Neural cell (in vitro differentiated cells): ENCODE data around the gene MOGAT1. TPM values are rescaled to one million over a fixed set of nuclear protein-coding genes. Genes with fewer than 3 reads are reported as not detected.

Experiments
- H2AFZ ChIP-seq: fragments of 200-600, 300-800 bp; sonication (generic), shearing (Covaris generic); 2 replicates; pipeline ENCODE4 v1.6.0; 2014; ENCODE audit warnings: low read depth, mild to moderate bottlenecking, antibody characterized with exemption, low read length, moderate library complexity
- H3F3A ChIP-seq: fragments of 200-600 bp; shearing (Covaris generic); 2 replicates; pipeline ENCODE4 v1.6.1; 2016; ENCODE audit warnings: mild to moderate bottlenecking, moderate library complexity, mixed read lengths, antibody characterized with exemption, low read length; ENCODE audit not compliant: insufficient read depth, poor library complexity, severe bottlenecking
- H3K27ac ChIP-seq: fragments of 200-600, 300-800 bp; sonication (generic), shearing (Covaris generic); 2 replicates; pipeline ENCODE4 v1.5.1; 2014; ENCODE audit warnings: mild to moderate bottlenecking, low read length, moderate library complexity
- H3K27me3 ChIP-seq: fragments of 300-800, 200-600 bp; sonication (generic), shearing (Covaris generic); 2 replicates; pipeline ENCODE4 v1.6.0; 2014; ENCODE audit warnings: mild to moderate bottlenecking, low read depth, low read length, moderate library complexity; ENCODE audit not compliant: insufficient read depth
- H3K36me3 ChIP-seq: fragments of 300-800, 200-600 bp; sonication (generic), shearing (Covaris generic); 2 replicates; pipeline ENCODE4 v1.5.1; 2014; ENCODE audit warnings: mild to moderate bottlenecking, antibody characterized with exemption, low read length, moderate library complexity; ENCODE audit not compliant: insufficient read depth
- H3K4me2 ChIP-seq: fragments of 300-800, 200-600 bp; sonication (generic), shearing (Covaris generic); 2 replicates; pipeline ENCODE4 v1.6.0; 2014; ENCODE audit warnings: mild to moderate bottlenecking, low read length
- H3K4me3 ChIP-seq: fragments of 300-800, 200-600 bp; sonication (generic), shearing (Covaris generic); 2 replicates; pipeline ENCODE4 v1.5.1; 2014; ENCODE audit warnings: mild to moderate bottlenecking, low read length, moderate library complexity
- H3K79me2 ChIP-seq: fragments of 200-600 bp; shearing (Covaris generic); replicated peaks from 2 replicates; pipeline ENCODE4 v1.6.0; 2014; ENCODE audit warnings: mild to moderate bottlenecking, low read length, moderate library complexity; ENCODE audit not compliant: insufficient read depth
- H3K9ac ChIP-seq: fragments of 300-800, 200-600 bp; sonication (generic), shearing (Covaris generic); 2 replicates; pipeline ENCODE4 v1.6.1; 2016; ENCODE audit warnings: mild to moderate bottlenecking, low read length, mixed read lengths
- H3K9me2 ChIP-seq: fragments of 200-600 bp; shearing (Covaris generic); 2 replicates; pipeline ENCODE4 v1.6.1; 2016; ENCODE audit warnings: mild to moderate bottlenecking, low read length, mixed read lengths; ENCODE audit not compliant: insufficient read depth
- H3K9me3 ChIP-seq: fragments of 200-600, 300-800 bp; sonication (generic), shearing (Covaris generic); 2 replicates; pipeline ENCODE4 v1.6.1; 2016; ENCODE audit warnings: mild to moderate bottlenecking, mixed run types, low read length, moderate library complexity, mixed read lengths
- H4K20me1 ChIP-seq: fragments of 200-600 bp; shearing (Covaris generic); 2 replicates; pipeline ENCODE4 v1.6.1; 2016; ENCODE audit warnings: mild to moderate bottlenecking, mixed run types; ENCODE audit not compliant: insufficient read depth
- EP300 ChIP-seq: fragments of 450-650 bp; conservative IDR thresholded peaks from 2 replicates; pipeline ENCODE4 v1.6.1; 2014; ENCODE audit warnings: antibody characterized with exemption, mild to moderate bottlenecking, moderate library complexity; ENCODE audit not compliant: poor library complexity, severe bottlenecking
- EZH2 ChIP-seq: fragments of 200-600, 300-800 bp; shearing (Covaris generic), sonication (generic); IDR thresholded peaks from 2 replicates; pipeline ENCODE4 v1.6.1; 2014; ENCODE audit warnings: antibody characterized with exemption, low read length, borderline replicate concordance, mild to moderate bottlenecking; ENCODE audit not compliant: insufficient read depth, poor library complexity, severe bottlenecking
- MXI1 ChIP-seq: fragments of 450-650 bp; conservative IDR thresholded peaks from 2 replicates; pipeline ENCODE4 v1.6.1; 2014; ENCODE audit warnings: antibody characterized with exemption, mild to moderate bottlenecking; ENCODE audit not compliant: poor library complexity, severe bottlenecking
- POLR2AphosphoS5 ChIP-seq: IDR thresholded peaks from 2 replicates; pipeline ENCODE4 v1.6.1; 2012
- RAD21 ChIP-seq: fragments of 450-650 bp; conservative IDR thresholded peaks from 2 replicates; pipeline ENCODE4 v1.6.1; 2014; ENCODE audit warnings: antibody characterized with exemption, mild to moderate bottlenecking, moderate library complexity
- REST ChIP-seq: IDR thresholded peaks from 2 replicates; pipeline ENCODE4 v1.6.1; 2012; ENCODE audit warnings: borderline replicate concordance
- SMC3 ChIP-seq: fragments of 450-650 bp; conservative IDR thresholded peaks from 2 replicates; pipeline ENCODE4 v1.6.1; 2014; ENCODE audit warnings: antibody characterized with exemption, mild to moderate bottlenecking, moderate library complexity; ENCODE audit not compliant: poor library complexity
- TAF1 ChIP-seq: IDR thresholded peaks from 2 replicates; pipeline ENCODE4 v1.6.1; 2012; ENCODE audit warnings: low read depth
- polyA plus RNA-seq: library from polyadenylated mRNA; depleted of rRNA; stranded (reverse); fragments of >200 nt; gene quantifications from 2 replicates; pipeline ENCODE4 v1.2.3, GENCODE V29; 2014
- TF ChIP-seq, protein P1 (sequence below): fragments of 450-650 bp; IDR thresholded peaks from 2 replicates; pipeline ENCODE4 v1.5.1; 2014; ENCODE audit warnings: antibody characterized with exemption, mild to moderate bottlenecking, moderate library complexity; ENCODE audit not compliant: poor library complexity, severe bottlenecking

MOGAT1 gene
- polyA plus RNA-seq, 1 donor from 2014 or later, result not detected

DNA sequence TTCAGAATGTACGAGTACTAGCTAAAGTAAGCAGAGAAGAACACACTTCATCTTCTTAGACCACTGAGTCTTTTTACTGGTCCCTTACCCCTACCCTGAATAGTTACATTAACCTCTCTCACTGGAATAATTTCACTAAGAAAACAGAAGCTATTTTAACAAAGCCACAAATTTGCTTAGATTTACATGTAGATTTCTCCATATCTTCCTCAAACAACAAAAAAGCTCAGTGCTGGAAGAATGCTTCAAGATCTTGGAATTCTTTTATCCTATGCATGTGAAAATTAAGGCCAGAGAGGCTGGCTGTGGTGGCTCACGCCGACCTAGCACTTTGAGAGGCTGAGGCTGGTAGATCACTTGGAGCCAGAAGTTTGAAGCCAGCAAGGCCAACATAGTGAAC is 35.2 kb downstream of the MOGAT1 start:
- Histone ChIP-seq H3K27ac (no peak overlapping the region), H3K27me3 (no peaks in the 10 kb centered on the region), H3K4me2 (no peak overlapping the region), H3K9ac (no peak overlapping the region), H2AFZ (no peak overlapping the region), H4K20me1 (no peaks in the 10 kb centered on the region), H3K4me3 (no peak overlapping the region), H3K79me2 (no peaks in the 10 kb centered on the region), H3F3A (no peaks in the 10 kb centered on the region), H3K9me3 (no peaks in the 10 kb centered on the region), H3K36me3 (no peaks in the 10 kb centered on the region), H3K9me2 (no peaks in the 10 kb centered on the region)
- no peak for TF ChIP-seq RAD21
- TF ChIP-seq SMC3, result no peak
- no peak for TF ChIP-seq EP300
- no peak for TF ChIP-seq POLR2AphosphoS5
- TF ChIP-seq MXI1, result no peak
- no peak for TF ChIP-seq TAF1
- TF ChIP-seq, protein P1, sequence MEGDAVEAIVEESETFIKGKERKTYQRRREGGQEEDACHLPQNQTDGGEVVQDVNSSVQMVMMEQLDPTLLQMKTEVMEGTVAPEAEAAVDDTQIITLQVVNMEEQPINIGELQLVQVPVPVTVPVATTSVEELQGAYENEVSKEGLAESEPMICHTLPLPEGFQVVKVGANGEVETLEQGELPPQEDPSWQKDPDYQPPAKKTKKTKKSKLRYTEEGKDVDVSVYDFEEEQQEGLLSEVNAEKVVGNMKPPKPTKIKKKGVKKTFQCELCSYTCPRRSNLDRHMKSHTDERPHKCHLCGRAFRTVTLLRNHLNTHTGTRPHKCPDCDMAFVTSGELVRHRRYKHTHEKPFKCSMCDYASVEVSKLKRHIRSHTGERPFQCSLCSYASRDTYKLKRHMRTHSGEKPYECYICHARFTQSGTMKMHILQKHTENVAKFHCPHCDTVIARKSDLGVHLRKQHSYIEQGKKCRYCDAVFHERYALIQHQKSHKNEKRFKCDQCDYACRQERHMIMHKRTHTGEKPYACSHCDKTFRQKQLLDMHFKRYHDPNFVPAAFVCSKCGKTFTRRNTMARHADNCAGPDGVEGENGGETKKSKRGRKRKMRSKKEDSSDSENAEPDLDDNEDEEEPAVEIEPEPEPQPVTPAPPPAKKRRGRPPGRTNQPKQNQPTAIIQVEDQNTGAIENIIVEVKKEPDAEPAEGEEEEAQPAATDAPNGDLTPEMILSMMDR, result no peak
- no peak for TF ChIP-seq EZH2
- TF ChIP-seq REST, result no peak

- no peak overlapping the region for H3K4me2 ChIP-seq
Observed at GRCh38 chr2:222707102-222707688, 35.7 kb downstream of the MOGAT1 start.

More at GRCh38 chr2:222707102-222707688, 35.7 kb downstream of the MOGAT1 start:
- no peaks in the 10 kb centered on the region for H3F3A ChIP-seq
- no peaks in the 10 kb centered on the region for H3K9me2 ChIP-seq
- no peak overlapping the region for H2AFZ ChIP-seq
- no peak overlapping the region for H3K9ac ChIP-seq
- no peak overlapping the region for H3K4me3 ChIP-seq
- H4K20me1 ChIP-seq, result no peaks in the 10 kb centered on the region
- H3K36me3 ChIP-seq, result no peaks in the 10 kb centered on the region
- no peaks in the 10 kb centered on the region for H3K79me2 ChIP-seq
- no peak overlapping the region for H3K27ac ChIP-seq
- H3K9me3 ChIP-seq, result no peaks in the 10 kb centered on the region
- no peak for TF ChIP-seq MXI1
- no peak for TF ChIP-seq POLR2AphosphoS5
- no peak for TF ChIP-seq RAD21
- TF ChIP-seq REST, result no peak
- no peak for TF ChIP-seq SMC3
- no peak for TF ChIP-seq EP300
- TF ChIP-seq TAF1, result no peak
- TF ChIP-seq, protein P1, result no peak
- no peak for TF ChIP-seq EZH2
- H3K27me3 ChIP-seq, result no peaks in the 10 kb centered on the region
